IMR-90 (cell line): ENCODE data around the gene PCK1. TPM values are rescaled to one million over a fixed set of nuclear protein-coding genes. Genes with fewer than 3 reads are reported as not detected.

Source experiments
- ATAC-seq: fragments of 200-7000 bp; cut with Tn5 transposase; 2 replicates; pipeline ENCODE4 v1.9.1; 2020; ENCODE audit warnings: low read depth, mild to moderate bottlenecking, moderate library complexity
- BruUV-seq: library from RNA; stranded (reverse); fragments of 400-500 nt; replicated peaks from 2 replicates; lab custom pipeline; 2021; lab: Mats Ljungman, UMichigan
- CTCF ChIA-PET: fragments of 300-600 bp; formaldehyde crosslinking; extraction: SDS; loops from one replicate; lab custom pipeline; 2021; ENCODE audit warnings: antibody characterized with exemption; lab: Yijun Ruan, JAX
- POLR2A ChIA-PET: fragments of 300-600 bp; sonication (Branson Sonifier 250); formaldehyde crosslinking; loops from one replicate; lab custom pipeline; 2022; ENCODE audit warnings: antibody characterized with exemption; ENCODE audit not compliant: unreplicated experiment; lab: Charles Lee
- DNase-seq: peaks from one replicate; pipeline ENCODE4 v3.0.0; 2013
- H2AFZ ChIP-seq: replicated peaks from 2 replicates; pipeline ENCODE3; 2013; ENCODE audit warnings: low read length, mild to moderate bottlenecking; ENCODE audit not compliant: poor library complexity
- H2AK5ac ChIP-seq: 2 replicates; pipeline ENCODE4 v1.6.1; 2013; ENCODE audit warnings: low read depth, low read length, inconsistent platforms
- H2AK9ac ChIP-seq: replicated peaks from 2 replicates; pipeline ENCODE3; 2013; ENCODE audit warnings: mild to moderate bottlenecking, low read depth, low read length, moderate library complexity; ENCODE audit not compliant: poor library complexity
- H2BK120ac ChIP-seq: 2 replicates; pipeline ENCODE4 v1.6.1; 2013; ENCODE audit warnings: low read depth, low read length, inconsistent platforms
- H2BK15ac ChIP-seq: 3 replicates; pipeline ENCODE4 v1.6.1; 2013; ENCODE audit warnings: low read depth, low read length, inconsistent platforms
- H2BK20ac ChIP-seq: 2 replicates; pipeline ENCODE4 v1.6.1; 2013; ENCODE audit warnings: low read depth, mild to moderate bottlenecking, inconsistent platforms, low read length, moderate library complexity
- H2BK5ac ChIP-seq: 2 replicates; pipeline ENCODE4 v1.6.1; 2013; ENCODE audit warnings: mild to moderate bottlenecking, low read depth, low read length, inconsistent platforms; ENCODE audit not compliant: poor library complexity, severe bottlenecking
- H3K14ac ChIP-seq: replicated peaks from 2 replicates; pipeline ENCODE4 v1.6.1; 2013; ENCODE audit warnings: low read depth, low read length, inconsistent platforms
- H3K18ac ChIP-seq: 2 replicates; pipeline ENCODE4 v1.6.1; 2013; ENCODE audit warnings: low read depth, low read length, control low read depth
- H3K23ac ChIP-seq: 2 replicates; pipeline ENCODE4 v1.6.1; 2013; ENCODE audit warnings: low read depth, low read length, inconsistent platforms
- H3K27ac ChIP-seq: 2 replicates; pipeline ENCODE4 v1.5.1; 2013; ENCODE audit warnings: mild to moderate bottlenecking, control low read depth, low read length; ENCODE audit not compliant: insufficient read depth
- H3K27me3 ChIP-seq: 2 replicates; pipeline ENCODE4 v1.6.1; 2013; ENCODE audit warnings: low read length; ENCODE audit not compliant: control insufficient read depth, insufficient read depth
- H3K36me3 ChIP-seq: 2 replicates; pipeline ENCODE4 v1.6.1; 2013; ENCODE audit warnings: low read length, mixed read lengths; ENCODE audit not compliant: control insufficient read depth, insufficient read depth
- H3K4ac ChIP-seq: 2 replicates; pipeline ENCODE4 v1.6.1; 2013; ENCODE audit warnings: low read depth, low read length, inconsistent platforms
- H3K4me1 ChIP-seq: 2 replicates; pipeline ENCODE4 v1.6.1; 2013; ENCODE audit warnings: low read length, mixed read lengths; ENCODE audit not compliant: control insufficient read depth, insufficient read depth
- H3K4me2 ChIP-seq: 2 replicates; pipeline ENCODE4 v1.6.1; 2013; ENCODE audit warnings: low read depth, mild to moderate bottlenecking, control low read depth, low read length, moderate library complexity
- H3K4me3 ChIP-seq: 2 replicates; pipeline ENCODE4 v1.5.1; 2013; ENCODE audit warnings: low read depth, mild to moderate bottlenecking, control low read depth, low read length, moderate library complexity; ENCODE audit not compliant: insufficient read depth
- H3K56ac ChIP-seq: 2 replicates; pipeline ENCODE4 v1.6.1; 2013; ENCODE audit warnings: low read length, inconsistent platforms; ENCODE audit not compliant: insufficient read depth; ENCODE audit errors: extremely low read depth
- H3K79me1 ChIP-seq, 2 experiments: 2 replicates each; pipeline ENCODE4 v1.6.1; 2013; ENCODE audit warnings: low read length in 2 of 2, inconsistent platforms in 1 of 2, low read depth in 1 of 2
- H3K9ac ChIP-seq: 2 replicates; pipeline ENCODE4 v1.6.1; 2013; ENCODE audit warnings: low read depth, low read length, control low read depth
- H3K9me1 ChIP-seq: 2 replicates; pipeline ENCODE4 v1.6.1; 2013; ENCODE audit warnings: low read length, inconsistent platforms; ENCODE audit not compliant: insufficient read depth
- H3K9me3 ChIP-seq: 2 replicates; pipeline ENCODE4 v1.6.1; 2013; ENCODE audit warnings: low read length; ENCODE audit not compliant: control insufficient read depth, insufficient read depth
- H4K20me1 ChIP-seq: 2 replicates; pipeline ENCODE4 v1.6.1; 2013; ENCODE audit warnings: low read length, inconsistent platforms; ENCODE audit not compliant: insufficient read depth
- H4K5ac ChIP-seq: 2 replicates; pipeline ENCODE4 v1.6.1; 2013; ENCODE audit warnings: mild to moderate bottlenecking, low read depth, low read length, control low read depth
- H4K8ac ChIP-seq, 2 experiments: 2 replicates each; pipeline ENCODE4 v1.6.1; 2013; ENCODE audit warnings: low read depth in 2 of 2, low read length in 2 of 2, control low read depth in 1 of 2, inconsistent platforms in 1 of 2
- H4K91ac ChIP-seq: 2 replicates; pipeline ENCODE4 v1.6.1; 2013; ENCODE audit warnings: low read depth, low read length, inconsistent platforms; ENCODE audit not compliant: insufficient read depth
- CEBPB ChIP-seq: IDR thresholded peaks from 2 replicates; pipeline ENCODE4 v1.6.1; 2012; ENCODE audit warnings: low read depth, low read length, improper control_type of control experiment
- CHD1 ChIP-seq: IDR thresholded peaks from 2 replicates; pipeline ENCODE4 v1.6.1; 2012; ENCODE audit warnings: low read depth, low read length, improper control_type of control experiment
- CTCF ChIP-seq: conservative IDR thresholded peaks from 2 replicates; pipeline ENCODE4 v1.5.1; 2012; ENCODE audit warnings: mild to moderate bottlenecking, low read depth, low read length, improper control_type of control experiment
- FOS ChIP-seq: fragments of 150-350 bp; IDR thresholded peaks from 2 replicates; pipeline ENCODE4 v1.6.1; 2016; ENCODE audit warnings: low read depth, low read length
- MAFK ChIP-seq: IDR thresholded peaks from 2 replicates; pipeline ENCODE4 v1.6.1; 2012; ENCODE audit warnings: low read depth, low read length, improper control_type of control experiment
- MAZ ChIP-seq: IDR thresholded peaks from 2 replicates; pipeline ENCODE4 v1.6.1; 2012; ENCODE audit warnings: low read depth, mild to moderate bottlenecking, low read length, improper control_type of control experiment, moderate library complexity, borderline replicate concordance
- MXI1 ChIP-seq: IDR thresholded peaks from 2 replicates; pipeline ENCODE4 v1.6.1; 2012; ENCODE audit warnings: low read depth, mild to moderate bottlenecking, low read length, moderate library complexity, borderline replicate concordance
- NFE2L2 ChIP-seq: fragments of 150-350 bp; IDR thresholded peaks from 2 replicates; pipeline ENCODE4 v1.6.1; 2016; ENCODE audit warnings: low read depth, mild to moderate bottlenecking, low read length
- POLR2A ChIP-seq: IDR thresholded peaks from 2 replicates; pipeline ENCODE4 v1.6.1; 2012; ENCODE audit warnings: mild to moderate bottlenecking, low read depth, low read length
- RAD21 ChIP-seq: IDR thresholded peaks from 2 replicates; pipeline ENCODE4 v1.6.1; 2012; ENCODE audit warnings: low read length, improper control_type of control experiment
- RCOR1 ChIP-seq: IDR thresholded peaks from 2 replicates; pipeline ENCODE4 v1.6.1; 2012; ENCODE audit warnings: mild to moderate bottlenecking, low read length, improper control_type of control experiment; ENCODE audit not compliant: insufficient replicate concordance
- RFX5 ChIP-seq: IDR thresholded peaks from 2 replicates; pipeline ENCODE4 v1.8.0; 2012; ENCODE audit warnings: low read depth, mild to moderate bottlenecking, low read length, moderate library complexity
- SMC3 ChIP-seq: fragments of 150-350 bp; IDR thresholded peaks from 2 replicates; pipeline ENCODE4 v1.6.1; 2016; ENCODE audit warnings: low read depth, mild to moderate bottlenecking, antibody characterized with exemption, low read length, moderate library complexity
- USF2 ChIP-seq: fragments of 150-350 bp; IDR thresholded peaks from 2 replicates; pipeline ENCODE4 v1.6.1; 2017; ENCODE audit warnings: mild to moderate bottlenecking, antibody characterized with exemption, low read length, low read depth
- WGBS, 2 experiments: methylation state at CpG; one replicate each; pipeline versions ENCODE4 v1.1.5 to v1.1.7; 2013; ENCODE audit warnings: missing lambda C conversion rate in 2 of 2; ENCODE audit not compliant: insufficient read length in 1 of 2; ENCODE audit errors: extremely low coverage in 2 of 2; 5-methylcytosine and 5-hydroxymethylcytosine counted together
- dilution Hi-C: fragments of 300-500 bp; cut with HindIII; formaldehyde crosslinking; loops from one replicate; pipeline ENCODE4 v1.14.3; 2018; ENCODE audit warnings: low sequenced_read_pairs; ENCODE audit not compliant: unreplicated experiment
- in situ Hi-C: fragments of 300-500 bp; cut with MboI; formaldehyde crosslinking; loops from 3 replicates; pipeline ENCODE4 v1.14.3; 2019; ENCODE audit warnings: low sequenced_read_pairs, inconsistent platforms, mixed read lengths
- intact Hi-C: fragments of 100-400 bp; cut with micrococcal nuclease; formaldehyde crosslinking; loops from 2 replicates; pipeline ENCODE4 v1.10.0; 2022
- polyA plus RNA-seq, 3 experiments: library from polyadenylated mRNA; depleted of rRNA; stranded (reverse); fragments of >200 nt; gene quantifications; 2 replicates each; pipeline ENCODE4 v1.2.3, GENCODE V29; 2012; ENCODE audit warnings: low replicate concordance in 1 of 3
- total RNA-seq: library from RNA; depleted of rRNA; stranded (reverse); fragments of >200 nt; gene quantifications from 2 replicates; pipeline ENCODE4 v1.2.3, GENCODE V29; 2012

Gene PCK1
- total and polyA plus RNA-seq, 2 of the 4 experiments (the other 2 are of a cell fraction), result not detected

- H3K27ac ChIP-seq, result no peak overlapping the region
- H3K79me1 ChIP-seq, result no peaks in the 10 kb centered on the region
- H3K9me3 ChIP-seq, result no peaks in the 10 kb centered on the region
- intact Hi-C loops (no loop called here), in situ Hi-C loops (no loop called here), dilution Hi-C loops (no loop called here)
- H2BK5ac ChIP-seq, result no peak overlapping the region
- no peak overlapping the region for H2BK20ac ChIP-seq
- no peak overlapping the region for H3K23ac ChIP-seq
- ChIA-PET POLR2A (no interaction called here), CTCF (no interaction called here)
- H3K9me1 ChIP-seq, result no peaks in the 10 kb centered on the region
- DNase-seq, result no peak
- no peak overlapping the region for H3K14ac ChIP-seq
- no peak overlapping the region for H4K91ac ChIP-seq
- no CpG with 5 or more reads among the region's 3 CpGs for WGBS, 2 experiments
- H3K9ac ChIP-seq, result no peak overlapping the region
- no peaks in the 10 kb centered on the region for H3K36me3 ChIP-seq
- H3K56ac ChIP-seq, result no peak overlapping the region
- no peak for ATAC-seq
- H2BK120ac ChIP-seq, result no peak overlapping the region
- H3K4me1 ChIP-seq, result no peaks in the 10 kb centered on the region
- no peak overlapping the region for H4K8ac ChIP-seq
- no peak overlapping the region for H3K18ac ChIP-seq
- no peak overlapping the region for H3K4ac ChIP-seq
- no peak overlapping the region for H2AK9ac ChIP-seq
- H3K4me3 ChIP-seq, result no peak overlapping the region
- no peak overlapping the region for H2BK15ac ChIP-seq
- no peaks in the 10 kb centered on the region for H4K20me1 ChIP-seq
- peaks cover 14% of the 10 kb centered on the region for H3K27me3 ChIP-seq
- H2AK5ac ChIP-seq, result no peak overlapping the region
- TF ChIP-seq MAFK (no peak), MXI1 (no peak), FOS (no peak), RFX5 (no peak), CEBPB (no peak), POLR2A (no peak), NFE2L2 (no peak), RCOR1 (no peak), SMC3 (no peak), CTCF (no peak), MAZ (no peak), CHD1 (no peak), USF2 (no peak), RAD21 (no peak)
- H4K5ac ChIP-seq, result no peak overlapping the region
- H3K4me2 ChIP-seq, result no peak overlapping the region
- H2AFZ ChIP-seq, result no peak overlapping the region
- BruUV-seq, result no TSS peak
These were observed 11.0 kb downstream of the PCK1 start for GRCh38 chr20:57571782-57572416.
